COLO668 (cell line): ENCODE results near the gene NBAS.
"Not testable (repeated sequence)": the region's sequence is repeated elsewhere in the genome, so short reads cannot be mapped to it uniquely, and the experiment has no call there.

Experiments
- DNase-seq: peaks from one replicate; lab custom pipeline; 2025; ENCODE audit not compliant: unreplicated experiment; lab: John Stamatoyannopoulos, UW

The NBAS gene

DNA sequence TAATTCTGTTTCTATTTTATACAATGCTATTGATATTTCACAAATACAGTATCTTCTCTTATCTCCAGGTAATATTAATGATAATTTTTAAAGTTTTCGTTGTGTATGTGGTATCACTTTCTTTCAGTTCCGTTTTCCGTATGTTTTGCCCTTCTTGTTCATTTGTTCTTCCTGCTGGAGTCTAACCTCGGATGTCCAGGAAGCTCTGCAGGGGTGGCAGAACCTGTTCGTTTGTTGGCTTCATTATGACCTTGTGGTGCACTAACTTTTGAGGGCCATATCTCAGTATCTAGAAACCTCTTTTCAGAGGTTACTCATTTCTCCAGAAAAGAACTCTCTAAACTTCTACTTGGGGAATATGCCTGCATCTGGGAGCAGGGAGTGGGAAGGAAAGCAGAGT is 134.5 kb downstream of the NBAS start:
- DNase-seq = no peak

DNA sequence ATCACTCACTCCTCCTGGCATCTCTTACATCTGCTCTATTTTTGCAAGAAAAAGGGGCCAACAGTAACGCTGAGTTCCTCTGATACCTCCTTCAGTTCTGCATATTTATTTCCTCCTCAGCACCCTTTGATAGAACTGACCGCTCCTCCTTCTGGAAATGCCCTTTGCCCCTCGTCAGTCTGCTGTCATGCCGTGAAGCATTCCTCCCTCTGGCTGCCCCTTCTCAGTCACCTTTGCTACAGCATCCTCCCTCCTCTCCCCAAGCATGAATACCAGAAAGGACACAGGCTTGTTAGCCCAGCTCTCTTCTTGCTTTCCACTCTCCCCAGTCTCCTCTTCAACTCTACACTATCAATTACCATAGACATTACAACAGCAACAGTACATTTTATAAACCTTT is 135.4 kb downstream of the NBAS start:
- DNase-seq = no peak

DNA sequence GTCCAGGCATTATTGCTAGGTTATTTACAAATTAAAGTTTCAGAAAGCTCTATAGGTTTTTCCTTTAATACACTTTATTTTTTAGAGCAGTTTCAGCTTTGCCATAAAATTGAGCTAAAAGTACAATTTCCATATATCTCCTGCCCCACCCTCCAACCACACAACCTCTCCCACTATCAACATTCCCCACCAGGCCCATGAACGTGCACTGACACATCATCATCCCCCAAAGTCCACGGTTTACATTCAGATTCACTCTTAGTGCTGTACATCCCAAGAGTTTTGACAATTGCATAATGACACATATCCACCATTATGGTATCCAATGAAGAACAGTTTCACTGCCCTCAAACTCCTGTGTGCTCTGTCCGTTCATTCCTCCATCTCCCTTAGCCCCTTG is 139.4 kb downstream of the NBAS start:
- DNase-seq = no peak

DNA sequence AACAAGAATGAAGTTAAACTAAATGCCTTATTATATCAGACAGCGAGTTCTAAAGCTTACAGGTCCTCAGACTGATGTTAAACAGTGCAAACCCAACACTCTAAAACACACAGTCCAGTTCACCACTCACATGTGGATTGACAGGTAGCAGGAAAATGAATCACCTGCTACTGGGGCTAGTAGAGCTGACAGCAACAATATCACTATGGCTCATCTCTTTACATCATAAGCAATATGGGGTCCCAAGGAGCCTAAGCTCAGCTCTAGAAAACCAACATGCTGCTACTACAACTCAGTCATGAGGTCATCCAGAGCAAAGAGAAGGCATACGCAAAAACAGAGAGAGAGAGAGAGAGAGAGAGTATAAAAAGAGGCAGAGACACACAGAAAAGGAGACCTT is 145.4 kb downstream of the NBAS start:
- no peak for DNase-seq

DNA sequence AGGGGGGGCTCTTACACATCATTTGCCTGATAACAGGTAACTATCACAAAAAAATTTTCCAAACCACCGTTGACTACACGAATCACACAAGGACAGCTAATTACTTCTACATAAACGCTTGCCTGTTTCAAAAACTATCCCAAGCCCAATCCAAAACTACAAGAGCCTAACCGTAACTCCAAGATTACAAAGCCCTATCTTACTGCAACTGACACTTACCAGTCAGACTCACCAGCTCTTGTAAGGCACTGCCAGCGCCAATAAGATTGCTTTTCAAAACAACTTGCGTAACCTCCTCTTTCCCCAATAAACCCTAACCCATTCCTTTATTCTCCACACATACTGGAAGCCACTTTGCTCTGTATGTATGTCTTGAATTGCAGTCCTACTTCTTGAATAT is 148.4 kb downstream of the NBAS start:
- no peak for DNase-seq

DNA sequence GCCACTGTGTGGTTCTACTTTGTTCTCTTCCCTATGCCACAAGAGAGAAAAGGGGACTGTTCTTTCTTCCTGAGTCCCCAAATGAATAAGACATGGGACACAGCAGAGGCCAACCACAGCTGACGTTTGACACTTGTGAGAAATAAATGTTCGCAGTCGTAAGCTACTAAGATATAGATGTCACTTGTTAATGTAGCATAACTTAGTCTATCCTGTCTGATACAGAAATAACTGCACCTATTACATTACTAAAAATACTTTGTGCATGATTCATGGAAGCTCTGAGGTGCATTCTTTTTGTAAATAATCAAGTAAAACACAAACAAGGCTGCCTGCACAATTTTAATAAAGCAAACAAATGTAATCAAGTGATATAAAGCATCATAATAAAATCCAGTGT is 148.8 kb downstream of the NBAS start:
- no peak for DNase-seq

DNA sequence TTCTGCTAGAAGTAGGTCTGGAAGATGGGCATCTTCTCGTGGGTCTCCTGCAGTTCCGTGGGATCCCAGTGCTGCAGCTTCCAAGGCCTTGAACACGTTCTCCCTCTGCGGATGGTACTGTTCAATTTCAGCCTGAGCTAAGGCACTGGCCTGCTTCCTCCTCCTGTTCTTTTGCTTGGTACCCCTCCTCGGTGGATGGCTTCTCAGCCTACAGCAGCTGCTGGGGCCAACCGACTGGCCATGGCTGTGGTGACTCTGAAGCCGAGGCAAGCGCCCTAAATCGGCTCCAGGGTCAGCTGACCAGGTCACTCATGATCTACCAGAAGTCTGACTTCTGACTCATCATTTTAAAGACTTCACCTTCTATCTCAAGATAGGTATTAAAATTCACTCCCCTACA is 150.2 kb downstream of the NBAS start:
- DNase-seq = no peak

DNA sequence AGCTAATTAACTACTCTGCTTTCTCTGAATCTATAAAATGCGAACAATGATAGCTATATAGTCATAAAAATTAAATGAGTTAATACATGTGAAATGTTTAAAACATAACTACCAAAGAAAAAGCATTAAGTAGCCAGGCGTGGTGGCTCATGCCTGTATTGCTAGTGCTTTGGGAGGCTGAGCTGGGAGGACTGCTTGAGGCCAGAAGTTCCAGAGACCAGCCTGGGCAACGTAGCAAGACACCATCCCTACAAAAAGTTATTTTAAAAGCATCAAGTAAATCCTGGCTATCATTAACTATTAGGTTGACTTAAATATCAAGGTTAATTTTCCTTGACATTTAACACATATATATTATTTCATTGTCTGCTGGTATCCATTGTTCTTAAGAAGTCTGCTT is 152.4 kb downstream of the NBAS start:
- DNase-seq = no peak

DNA sequence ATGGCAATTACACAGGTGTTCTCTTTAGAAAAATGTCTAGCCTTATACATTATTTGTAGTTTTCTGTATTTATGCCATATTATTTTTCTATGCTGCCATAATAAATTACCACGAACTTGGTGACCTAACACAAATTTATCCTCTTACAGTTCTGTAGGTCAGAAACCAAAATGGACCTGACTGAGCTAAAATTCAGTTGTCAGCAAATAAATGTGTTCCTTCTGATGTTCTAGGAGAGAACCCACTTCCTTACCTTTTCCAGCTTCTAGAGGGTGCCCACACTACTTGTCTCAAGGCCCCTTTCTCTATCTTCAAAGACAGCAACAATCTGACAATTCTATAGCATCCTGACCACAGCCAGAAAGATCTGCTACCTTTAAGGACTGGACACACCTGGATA is 153.5 kb downstream of the NBAS start:
- no peak for DNase-seq

DNA sequence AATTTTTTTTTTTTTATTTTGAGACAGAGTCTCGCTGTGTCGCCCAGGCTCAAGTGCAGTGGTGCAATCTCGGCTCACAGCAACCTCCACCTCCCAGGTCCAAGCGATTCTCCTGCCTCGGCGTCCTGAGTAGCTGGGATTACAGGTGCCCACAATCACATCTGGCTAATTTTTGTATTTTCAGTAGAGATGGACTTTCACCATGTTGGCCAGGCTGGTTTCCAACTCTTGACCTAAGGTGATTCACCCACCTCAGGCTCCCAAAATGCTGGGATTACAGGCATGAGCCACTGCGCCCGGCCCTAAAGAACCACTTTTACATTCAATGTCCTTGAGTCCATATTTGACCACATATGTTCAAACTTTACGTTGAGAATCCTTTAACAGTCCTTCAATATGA is 156.6 kb downstream of the NBAS start:
- DNase-seq = not testable (repeated sequence)

DNA sequence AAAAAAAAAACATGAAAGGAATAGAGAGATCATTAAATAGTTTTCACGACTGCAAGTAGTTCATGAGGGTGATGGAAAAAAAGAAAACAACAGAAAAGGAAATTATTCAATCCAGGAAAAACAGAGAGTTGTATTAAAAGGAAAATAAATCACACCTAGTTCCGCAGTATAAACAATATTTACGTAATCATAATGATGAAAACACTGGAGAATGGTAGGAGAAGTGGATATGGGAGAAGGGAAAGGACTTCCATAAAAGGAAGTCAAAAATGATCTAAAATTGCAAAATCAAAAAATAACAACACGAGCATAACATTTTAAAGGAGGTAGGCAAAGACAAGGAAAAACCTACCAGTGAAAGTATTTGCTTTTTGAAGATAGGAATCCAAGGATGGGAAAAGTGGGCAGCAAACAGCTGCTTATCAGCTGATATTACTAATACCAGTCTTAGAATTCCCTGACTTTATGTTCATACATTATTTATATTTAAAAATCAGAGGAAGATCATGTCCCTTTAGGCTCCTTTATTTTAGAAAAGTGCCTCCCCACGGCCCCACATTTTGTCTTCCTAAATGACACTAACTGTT is 160.8 kb downstream of the NBAS start:
- no peak for DNase-seq

DNA sequence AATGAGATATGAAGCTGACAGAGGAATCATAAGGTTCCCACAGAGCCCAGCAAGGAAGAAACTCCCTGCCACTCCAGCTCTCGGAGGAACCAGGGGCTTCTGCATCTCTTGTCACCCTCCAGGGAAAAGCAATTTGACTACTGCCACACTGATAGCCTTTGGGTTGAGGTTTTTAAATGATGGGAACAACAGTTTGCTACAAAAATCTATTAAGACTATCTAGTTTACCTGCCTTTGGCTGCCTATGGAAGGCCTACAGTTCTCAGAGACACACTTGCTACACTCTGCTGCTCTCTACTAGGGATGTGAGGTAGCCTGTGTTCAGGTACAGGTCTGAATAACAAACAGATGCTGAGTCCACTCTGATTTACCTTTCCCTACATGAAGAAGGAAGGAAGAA is 161.9 kb downstream of the NBAS start:
- DNase-seq = no peak

DNA sequence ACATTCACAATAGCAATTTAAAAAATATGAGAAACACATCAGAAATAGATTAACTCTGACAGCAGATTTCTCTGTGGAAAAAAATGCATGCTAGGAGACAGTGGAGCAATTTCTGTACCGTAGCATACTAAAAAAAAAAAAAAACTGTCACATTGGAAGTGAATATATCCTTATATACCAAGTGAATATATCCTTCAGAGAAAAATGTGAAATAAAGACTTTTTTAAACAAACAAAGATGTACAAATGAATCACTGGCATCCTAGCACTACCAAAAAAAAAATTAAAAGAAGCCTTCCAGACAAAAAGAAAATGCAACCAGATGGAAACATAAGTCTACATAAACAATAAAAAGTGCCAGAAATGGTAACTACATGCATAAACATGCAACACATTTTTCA is 169.4 kb downstream of the NBAS start:
- DNase-seq = no peak

DNA sequence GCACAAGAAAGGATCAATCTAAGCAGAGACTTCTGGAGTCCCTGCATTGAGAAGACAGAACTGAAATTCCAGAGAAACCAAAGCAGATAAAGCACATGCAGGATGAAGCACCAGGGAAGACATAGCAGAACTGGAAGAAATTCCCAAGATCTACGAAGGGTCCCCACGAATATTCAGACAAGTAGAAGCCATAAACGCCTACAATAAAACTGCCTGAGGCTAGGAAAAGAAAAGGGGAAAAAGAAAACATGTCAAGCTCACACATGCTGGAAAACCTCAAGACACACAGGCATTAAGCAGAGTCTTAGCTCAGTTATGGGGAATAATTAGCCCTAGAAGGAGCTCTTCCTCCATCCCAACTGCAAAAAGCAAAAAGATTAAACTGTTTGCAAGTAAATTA is 171.2 kb downstream of the NBAS start:
- no peak for DNase-seq

DNA sequence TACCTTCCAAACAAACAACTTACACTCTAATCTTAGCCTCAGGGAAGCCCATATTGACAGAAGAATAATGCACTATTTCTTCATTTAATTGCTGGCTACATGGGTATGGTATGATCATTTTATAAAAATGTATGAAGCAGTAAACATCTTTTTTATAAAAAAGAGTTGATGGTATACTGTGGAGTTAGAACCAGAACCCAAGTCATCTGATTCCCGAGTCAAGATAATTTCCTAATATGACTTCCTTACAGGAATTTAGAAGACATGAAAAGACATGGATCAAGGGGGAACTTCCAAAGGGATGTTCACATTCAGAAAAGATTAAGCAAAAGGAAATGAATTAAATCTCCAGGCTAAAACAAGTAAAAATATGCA is 171.8 kb downstream of the NBAS start:
- DNase-seq = no peak

DNA sequence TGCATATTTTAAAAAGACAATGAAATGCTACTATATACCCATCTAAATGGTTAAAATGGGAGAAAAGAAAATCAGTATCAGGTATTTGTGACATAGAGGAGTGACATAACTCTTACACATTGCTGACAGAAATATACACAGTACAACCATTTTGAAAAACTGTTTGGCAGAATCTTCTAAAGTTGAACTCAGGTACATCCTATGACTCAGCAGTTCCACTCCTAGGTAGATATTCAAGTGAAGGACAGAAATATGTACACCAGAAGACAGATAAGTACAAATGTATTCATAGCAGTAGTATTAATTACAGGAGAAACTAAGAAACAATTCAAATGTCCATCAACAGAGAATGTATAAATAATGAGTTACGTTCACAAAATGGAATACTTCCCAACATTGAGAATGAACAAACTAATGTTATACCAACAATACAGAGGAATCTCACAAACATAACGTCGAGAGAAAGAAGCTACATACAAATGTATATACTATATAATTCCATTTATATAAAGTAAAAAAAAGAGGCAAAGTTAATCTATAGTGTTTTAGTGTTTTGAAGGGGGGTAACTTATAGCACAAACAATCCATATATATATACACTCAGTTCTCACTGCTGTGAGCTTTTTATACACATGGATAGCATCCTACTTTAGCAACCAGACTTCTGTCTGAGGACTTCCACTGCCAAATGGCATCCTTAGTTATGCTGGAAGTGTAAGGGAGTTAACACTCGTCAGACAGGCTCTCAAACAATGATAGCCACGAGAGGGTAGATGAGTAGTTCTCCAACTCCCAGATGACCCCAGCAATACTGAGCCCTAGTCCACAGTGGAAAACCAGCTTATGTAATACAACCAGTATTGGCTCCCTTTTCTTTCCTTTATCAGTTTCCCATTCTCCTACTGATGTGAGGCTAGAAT is 172.5 kb downstream of the NBAS start:
- no peak for DNase-seq

DNA sequence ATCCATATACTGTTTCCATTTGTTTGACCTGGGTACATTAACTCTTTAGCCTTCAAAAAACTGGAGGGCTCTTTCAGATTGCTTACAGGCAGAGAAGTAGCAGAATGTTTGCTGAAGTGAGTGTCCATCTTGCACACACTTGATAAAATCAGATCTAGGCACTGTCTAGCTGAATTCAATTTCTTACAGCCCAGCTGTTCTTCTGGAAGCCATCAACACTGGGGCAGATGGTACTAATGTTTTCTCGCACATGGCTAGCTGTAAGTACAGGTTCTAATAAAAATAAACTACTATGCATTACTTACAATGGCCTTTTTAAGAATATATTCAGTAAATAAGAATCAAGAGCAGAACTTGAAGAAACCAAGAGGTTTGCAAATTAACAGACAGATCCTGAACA is 175.9 kb downstream of the NBAS start:
- DNase-seq = no peak

DNA sequence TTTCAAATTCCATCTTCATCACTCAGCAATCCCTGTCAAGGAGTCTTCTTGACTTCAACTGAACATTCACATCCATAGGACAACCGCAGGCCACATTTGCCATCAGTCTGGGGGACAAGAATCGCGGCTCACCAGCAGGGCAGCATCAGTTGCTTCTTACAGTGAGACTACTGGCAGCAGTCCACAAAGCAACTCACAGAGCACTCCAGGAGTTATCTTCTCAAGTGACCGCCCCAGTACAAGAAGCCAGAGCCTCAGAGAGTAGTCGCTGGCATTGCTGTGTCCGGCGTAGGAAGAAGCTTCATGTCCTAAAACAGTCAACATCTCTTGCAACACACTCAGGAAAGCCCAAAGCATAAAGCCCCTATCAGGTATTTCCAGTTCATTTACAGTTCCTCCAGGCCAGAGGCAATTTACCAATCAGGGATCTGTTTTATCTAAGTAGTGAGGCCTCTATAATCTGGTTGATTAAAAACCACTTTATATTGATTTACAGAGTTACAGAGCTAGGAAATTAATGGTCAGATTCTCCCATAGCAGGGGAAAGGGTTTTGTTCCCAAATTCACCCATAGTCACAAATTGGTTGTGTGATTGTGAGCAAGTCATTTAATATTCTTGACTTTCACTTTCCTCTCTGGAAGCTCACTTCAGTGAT is 177.3 kb downstream of the NBAS start:
- no peak for DNase-seq

DNA sequence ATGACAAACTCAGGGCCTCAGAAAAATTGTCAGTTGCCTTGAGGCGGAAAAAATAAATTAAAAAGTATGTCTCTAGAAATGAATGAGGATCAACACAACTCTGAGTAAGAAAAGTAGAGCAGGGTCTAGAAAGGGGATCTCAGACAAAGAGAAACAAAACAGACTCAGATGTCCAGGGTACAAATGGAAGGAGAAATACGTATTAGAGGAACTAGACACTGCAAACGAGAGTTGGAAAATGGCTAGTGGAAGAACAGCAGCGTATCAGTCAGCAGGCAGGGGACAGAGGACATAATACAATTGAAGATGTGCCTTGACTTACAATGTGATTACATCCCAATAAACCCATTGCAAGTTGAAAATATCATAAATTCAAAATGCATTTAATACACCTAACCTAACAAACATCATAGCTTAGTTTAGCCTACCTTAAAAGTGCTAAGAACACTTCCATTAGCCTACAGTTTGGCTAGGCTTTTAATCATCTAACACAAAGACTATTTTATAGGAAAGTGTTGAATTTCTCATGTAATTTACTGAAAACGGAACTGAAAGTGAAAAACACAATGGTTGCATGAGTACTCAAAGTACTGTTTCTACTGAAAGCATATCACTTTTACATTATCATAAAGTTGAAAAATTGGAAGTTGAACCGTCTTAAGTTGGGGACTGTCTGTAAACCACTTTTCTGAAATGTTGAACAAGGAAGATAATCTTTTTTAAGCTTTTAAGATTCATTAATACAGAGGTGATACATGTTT is 182.8 kb downstream of the NBAS start:
- no peak for DNase-seq

DNA sequence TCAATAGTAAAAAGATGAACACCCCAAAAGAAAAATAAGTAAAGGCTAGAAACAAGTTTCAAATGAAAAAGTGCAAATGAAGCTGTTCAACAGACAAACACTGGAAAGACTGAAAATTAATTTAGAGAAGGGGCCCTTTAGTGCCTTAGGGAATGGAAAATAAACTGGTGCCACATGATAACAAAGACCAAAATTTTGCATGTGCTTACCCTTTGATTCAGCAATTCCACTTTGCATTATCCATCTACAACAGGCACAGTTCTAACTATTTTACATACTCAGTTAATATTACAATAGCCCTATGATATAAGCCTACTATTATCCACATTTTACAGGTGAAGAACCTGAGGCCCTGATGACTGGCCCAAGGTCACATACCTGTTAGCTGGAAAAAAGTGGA is 183.9 kb downstream of the NBAS start:
- DNase-seq = no peak

DNA sequence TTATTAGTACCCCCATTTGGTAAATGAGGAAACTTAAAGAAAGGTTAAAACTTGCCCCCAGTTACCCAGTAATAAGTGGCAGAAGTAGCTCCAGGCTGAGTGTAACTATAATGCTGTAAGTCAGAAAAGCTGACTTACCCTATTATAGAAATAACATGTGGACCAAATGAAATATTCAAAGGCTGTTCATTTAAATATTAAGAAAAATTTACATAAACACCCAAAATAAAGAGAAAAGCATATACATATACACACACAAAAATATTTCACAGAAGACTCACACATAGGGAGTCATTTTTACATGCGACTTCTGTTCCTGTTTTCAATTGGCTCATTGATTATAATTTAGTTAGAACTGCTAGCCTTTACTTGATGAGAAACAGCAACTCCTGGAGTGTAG is 189.1 kb downstream of the NBAS start:
- no peak for DNase-seq

DNA sequence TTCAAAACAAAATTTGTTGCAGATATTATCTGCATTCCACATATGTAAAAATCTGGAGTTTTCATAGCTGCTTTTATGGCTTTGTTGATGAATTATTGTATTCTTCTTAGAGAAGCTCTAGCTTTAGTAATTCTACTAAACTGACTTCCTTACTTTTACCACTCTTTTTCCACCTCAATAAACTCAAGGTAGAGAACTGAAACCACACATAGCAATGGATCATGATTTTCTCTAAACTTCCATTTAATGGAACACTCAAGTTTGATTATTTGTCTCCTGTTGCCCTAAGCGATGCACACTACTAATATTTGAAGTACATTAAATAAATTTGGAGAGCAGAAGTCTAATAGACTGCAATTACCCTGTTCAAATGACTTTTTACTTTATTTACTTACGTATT is 192.0 kb downstream of the NBAS start:
- DNase-seq = no peak
